ENCODE measurements around the gene DPYD. TPM values are rescaled to one million over a fixed set of nuclear protein-coding genes. Genes with fewer than 3 reads are reported as not detected.

The DPYD gene
- total RNA-seq, 1 experiment from 2014 or later, result 0.46 TPM

DNA sequence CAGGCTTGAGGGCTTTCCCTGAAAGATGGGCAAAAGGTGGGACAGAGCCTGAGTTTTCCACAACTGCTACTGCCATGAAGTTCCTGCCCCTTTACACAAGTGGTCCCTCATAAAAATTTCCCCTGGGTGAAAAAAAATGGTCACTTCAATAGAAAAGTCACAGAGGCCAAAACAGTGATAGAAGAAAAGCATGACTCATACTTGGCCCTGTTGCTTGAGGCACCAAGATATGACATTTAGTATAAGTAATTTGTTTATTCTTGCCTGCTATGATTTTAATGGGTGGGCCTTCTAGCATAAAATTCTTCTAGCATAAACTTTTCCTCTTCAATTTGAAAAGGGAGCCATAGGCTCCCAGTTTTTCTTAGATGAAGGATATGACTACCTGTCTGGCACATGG lies 280.2 kb downstream of the DPYD start (continued):
- TF ChIP-seq, protein P1, sequence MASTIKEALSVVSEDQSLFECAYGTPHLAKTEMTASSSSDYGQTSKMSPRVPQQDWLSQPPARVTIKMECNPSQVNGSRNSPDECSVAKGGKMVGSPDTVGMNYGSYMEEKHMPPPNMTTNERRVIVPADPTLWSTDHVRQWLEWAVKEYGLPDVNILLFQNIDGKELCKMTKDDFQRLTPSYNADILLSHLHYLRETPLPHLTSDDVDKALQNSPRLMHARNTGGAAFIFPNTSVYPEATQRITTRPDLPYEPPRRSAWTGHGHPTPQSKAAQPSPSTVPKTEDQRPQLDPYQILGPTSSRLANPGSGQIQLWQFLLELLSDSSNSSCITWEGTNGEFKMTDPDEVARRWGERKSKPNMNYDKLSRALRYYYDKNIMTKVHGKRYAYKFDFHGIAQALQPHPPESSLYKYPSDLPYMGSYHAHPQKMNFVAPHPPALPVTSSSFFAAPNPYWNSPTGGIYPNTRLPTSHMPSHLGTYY (CRISPR knock-in tag; IDR thresholded peaks at IDR 0.05), result no peak
- TF ChIP-seq, protein P2, sequence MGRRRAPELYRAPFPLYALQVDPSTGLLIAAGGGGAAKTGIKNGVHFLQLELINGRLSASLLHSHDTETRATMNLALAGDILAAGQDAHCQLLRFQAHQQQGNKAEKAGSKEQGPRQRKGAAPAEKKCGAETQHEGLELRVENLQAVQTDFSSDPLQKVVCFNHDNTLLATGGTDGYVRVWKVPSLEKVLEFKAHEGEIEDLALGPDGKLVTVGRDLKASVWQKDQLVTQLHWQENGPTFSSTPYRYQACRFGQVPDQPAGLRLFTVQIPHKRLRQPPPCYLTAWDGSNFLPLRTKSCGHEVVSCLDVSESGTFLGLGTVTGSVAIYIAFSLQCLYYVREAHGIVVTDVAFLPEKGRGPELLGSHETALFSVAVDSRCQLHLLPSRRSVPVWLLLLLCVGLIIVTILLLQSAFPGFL (CRISPR knock-in tag; IDR thresholded peaks at IDR 0.05; ENCODE audit: borderline replicate concordance), result no peak
- TF ChIP-seq JUN (CRISPR knock-in tag; IDR thresholded peaks at IDR 0.05) (no peak), PRRX2 (CRISPR knock-in tag; IDR thresholded peaks at IDR 0.05) (no peak)
- TF ChIP-seq, protein P3, sequence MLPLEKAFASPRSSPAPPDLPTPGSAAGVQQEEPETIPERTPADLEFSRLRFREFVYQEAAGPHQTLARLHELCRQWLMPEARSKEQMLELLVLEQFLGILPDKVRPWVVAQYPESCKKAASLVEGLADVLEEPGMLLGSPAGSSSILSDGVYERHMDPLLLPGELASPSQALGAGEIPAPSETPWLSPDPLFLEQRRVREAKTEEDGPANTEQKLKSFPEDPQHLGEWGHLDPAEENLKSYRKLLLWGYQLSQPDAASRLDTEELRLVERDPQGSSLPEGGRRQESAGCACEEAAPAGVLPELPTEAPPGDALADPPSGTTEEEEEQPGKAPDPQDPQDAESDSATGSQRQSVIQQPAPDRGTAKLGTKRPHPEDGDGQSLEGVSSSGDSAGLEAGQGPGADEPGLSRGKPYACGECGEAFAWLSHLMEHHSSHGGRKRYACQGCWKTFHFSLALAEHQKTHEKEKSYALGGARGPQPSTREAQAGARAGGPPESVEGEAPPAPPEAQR (CRISPR knock-in tag; IDR thresholded peaks at IDR 0.05), result no peak
- TF ChIP-seq, protein P4, sequence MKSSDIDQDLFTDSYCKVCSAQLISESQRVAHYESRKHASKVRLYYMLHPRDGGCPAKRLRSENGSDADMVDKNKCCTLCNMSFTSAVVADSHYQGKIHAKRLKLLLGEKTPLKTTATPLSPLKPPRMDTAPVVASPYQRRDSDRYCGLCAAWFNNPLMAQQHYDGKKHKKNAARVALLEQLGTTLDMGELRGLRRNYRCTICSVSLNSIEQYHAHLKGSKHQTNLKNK (CRISPR knock-in tag; IDR thresholded peaks at IDR 0.05), result no peak

DNA sequence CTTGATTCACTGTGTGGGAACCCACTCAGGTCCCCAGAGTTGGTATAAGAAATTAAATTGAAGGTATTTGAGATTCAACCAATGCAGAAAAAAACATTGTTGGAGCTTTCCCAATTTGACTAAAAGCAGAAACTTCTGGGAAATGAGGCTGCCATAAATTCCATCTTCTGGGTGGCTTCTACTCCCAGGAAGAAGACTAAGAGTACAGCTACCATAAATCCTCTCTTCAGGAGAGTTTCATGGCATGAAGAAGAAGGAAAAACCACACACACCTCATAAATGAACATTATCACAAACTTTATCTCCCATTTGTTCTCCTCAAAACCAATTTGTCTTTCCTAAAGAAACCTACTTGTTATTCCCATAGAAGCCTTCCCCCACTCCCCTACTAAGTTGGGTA lies 283.9 kb downstream of the DPYD start:
- Mint-ChIP-seq H3K27me3 (ENCODE audit: low read depth) (no peaks in the 10 kb centered on the region), H3K9me3 (peaks cover 6% of the 10 kb centered on the region; the same call in 1 of the 2 replicates), H3K36me3 (no peaks in the 10 kb centered on the region), H3K4me3 (no peak overlapping the region), H3K27ac (no peak overlapping the region), H3K4me1 (no peaks in the 10 kb centered on the region)
- ATAC-seq, result no peak
- no peak for DNase-seq (ENCODE audit: low spot score)
- ChIA-PET POLR2A (no interaction called here), CTCF (no interaction called here)
- TF ChIP-seq FOXK1 (CRISPR knock-in tag; IDR thresholded peaks at IDR 0.05), result no peak
- TF ChIP-seq, protein P5, sequence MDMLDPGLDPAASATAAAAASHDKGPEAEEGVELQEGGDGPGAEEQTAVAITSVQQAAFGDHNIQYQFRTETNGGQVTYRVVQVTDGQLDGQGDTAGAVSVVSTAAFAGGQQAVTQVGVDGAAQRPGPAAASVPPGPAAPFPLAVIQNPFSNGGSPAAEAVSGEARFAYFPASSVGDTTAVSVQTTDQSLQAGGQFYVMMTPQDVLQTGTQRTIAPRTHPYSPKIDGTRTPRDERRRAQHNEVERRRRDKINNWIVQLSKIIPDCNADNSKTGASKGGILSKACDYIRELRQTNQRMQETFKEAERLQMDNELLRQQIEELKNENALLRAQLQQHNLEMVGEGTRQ (CRISPR knock-in tag; IDR thresholded peaks at IDR 0.05), result no peak
- TF ChIP-seq SMAD3 (CRISPR knock-in tag; IDR thresholded peaks at IDR 0.05; ENCODE audit: borderline replicate concordance), result no peak
- TF ChIP-seq, protein P6, sequence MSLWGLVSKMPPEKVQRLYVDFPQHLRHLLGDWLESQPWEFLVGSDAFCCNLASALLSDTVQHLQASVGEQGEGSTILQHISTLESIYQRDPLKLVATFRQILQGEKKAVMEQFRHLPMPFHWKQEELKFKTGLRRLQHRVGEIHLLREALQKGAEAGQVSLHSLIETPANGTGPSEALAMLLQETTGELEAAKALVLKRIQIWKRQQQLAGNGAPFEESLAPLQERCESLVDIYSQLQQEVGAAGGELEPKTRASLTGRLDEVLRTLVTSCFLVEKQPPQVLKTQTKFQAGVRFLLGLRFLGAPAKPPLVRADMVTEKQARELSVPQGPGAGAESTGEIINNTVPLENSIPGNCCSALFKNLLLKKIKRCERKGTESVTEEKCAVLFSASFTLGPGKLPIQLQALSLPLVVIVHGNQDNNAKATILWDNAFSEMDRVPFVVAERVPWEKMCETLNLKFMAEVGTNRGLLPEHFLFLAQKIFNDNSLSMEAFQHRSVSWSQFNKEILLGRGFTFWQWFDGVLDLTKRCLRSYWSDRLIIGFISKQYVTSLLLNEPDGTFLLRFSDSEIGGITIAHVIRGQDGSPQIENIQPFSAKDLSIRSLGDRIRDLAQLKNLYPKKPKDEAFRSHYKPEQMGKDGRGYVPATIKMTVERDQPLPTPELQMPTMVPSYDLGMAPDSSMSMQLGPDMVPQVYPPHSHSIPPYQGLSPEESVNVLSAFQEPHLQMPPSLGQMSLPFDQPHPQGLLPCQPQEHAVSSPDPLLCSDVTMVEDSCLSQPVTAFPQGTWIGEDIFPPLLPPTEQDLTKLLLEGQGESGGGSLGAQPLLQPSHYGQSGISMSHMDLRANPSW (CRISPR knock-in tag; conservative IDR thresholded peaks at IDR 0.05; ENCODE audit: low read depth), result no peak
- TF ChIP-seq, protein P7, sequence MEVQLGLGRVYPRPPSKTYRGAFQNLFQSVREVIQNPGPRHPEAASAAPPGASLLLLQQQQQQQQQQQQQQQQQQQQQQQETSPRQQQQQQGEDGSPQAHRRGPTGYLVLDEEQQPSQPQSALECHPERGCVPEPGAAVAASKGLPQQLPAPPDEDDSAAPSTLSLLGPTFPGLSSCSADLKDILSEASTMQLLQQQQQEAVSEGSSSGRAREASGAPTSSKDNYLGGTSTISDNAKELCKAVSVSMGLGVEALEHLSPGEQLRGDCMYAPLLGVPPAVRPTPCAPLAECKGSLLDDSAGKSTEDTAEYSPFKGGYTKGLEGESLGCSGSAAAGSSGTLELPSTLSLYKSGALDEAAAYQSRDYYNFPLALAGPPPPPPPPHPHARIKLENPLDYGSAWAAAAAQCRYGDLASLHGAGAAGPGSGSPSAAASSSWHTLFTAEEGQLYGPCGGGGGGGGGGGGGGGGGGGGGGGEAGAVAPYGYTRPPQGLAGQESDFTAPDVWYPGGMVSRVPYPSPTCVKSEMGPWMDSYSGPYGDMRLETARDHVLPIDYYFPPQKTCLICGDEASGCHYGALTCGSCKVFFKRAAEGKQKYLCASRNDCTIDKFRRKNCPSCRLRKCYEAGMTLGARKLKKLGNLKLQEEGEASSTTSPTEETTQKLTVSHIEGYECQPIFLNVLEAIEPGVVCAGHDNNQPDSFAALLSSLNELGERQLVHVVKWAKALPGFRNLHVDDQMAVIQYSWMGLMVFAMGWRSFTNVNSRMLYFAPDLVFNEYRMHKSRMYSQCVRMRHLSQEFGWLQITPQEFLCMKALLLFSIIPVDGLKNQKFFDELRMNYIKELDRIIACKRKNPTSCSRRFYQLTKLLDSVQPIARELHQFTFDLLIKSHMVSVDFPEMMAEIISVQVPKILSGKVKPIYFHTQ (CRISPR knock-in tag; IDR thresholded peaks at IDR 0.05), result no peak
- TF ChIP-seq, protein P8, sequence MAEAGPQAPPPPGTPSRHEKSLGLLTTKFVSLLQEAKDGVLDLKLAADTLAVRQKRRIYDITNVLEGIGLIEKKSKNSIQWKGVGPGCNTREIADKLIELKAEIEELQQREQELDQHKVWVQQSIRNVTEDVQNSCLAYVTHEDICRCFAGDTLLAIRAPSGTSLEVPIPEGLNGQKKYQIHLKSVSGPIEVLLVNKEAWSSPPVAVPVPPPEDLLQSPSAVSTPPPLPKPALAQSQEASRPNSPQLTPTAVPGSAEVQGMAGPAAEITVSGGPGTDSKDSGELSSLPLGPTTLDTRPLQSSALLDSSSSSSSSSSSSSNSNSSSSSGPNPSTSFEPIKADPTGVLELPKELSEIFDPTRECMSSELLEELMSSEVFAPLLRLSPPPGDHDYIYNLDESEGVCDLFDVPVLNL (CRISPR knock-in tag; IDR thresholded peaks at IDR 0.05; ENCODE audit: borderline replicate concordance, low read depth), result no peak
- TF ChIP-seq, protein P9, sequence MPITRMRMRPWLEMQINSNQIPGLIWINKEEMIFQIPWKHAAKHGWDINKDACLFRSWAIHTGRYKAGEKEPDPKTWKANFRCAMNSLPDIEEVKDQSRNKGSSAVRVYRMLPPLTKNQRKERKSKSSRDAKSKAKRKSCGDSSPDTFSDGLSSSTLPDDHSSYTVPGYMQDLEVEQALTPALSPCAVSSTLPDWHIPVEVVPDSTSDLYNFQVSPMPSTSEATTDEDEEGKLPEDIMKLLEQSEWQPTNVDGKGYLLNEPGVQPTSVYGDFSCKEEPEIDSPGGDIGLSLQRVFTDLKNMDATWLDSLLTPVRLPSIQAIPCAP (CRISPR knock-in tag; IDR thresholded peaks at IDR 0.05), result no peak
- TF ChIP-seq, protein P10, sequence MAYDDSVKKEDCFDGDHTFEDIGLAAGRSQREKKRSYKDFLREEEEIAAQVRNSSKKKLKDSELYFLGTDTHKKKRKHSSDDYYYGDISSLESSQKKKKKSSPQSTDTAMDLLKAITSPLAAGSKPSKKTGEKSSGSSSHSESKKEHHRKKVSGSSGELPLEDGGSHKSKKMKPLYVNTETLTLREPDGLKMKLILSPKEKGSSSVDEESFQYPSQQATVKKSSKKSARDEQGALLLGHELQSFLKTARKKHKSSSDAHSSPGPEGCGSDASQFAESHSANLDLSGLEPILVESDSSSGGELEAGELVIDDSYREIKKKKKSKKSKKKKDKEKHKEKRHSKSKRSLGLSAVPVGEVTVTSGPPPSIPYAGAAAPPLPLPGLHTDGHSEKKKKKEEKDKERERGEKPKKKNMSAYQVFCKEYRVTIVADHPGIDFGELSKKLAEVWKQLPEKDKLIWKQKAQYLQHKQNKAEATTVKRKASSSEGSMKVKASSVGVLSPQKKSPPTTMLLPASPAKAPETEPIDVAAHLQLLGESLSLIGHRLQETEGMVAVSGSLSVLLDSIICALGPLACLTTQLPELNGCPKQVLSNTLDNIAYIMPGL (CRISPR knock-in tag; IDR thresholded peaks at IDR 0.05), result no peak
- TF ChIP-seq SOX15 (CRISPR knock-in tag; IDR thresholded peaks at IDR 0.05), result no peak
- TF ChIP-seq CREB1 (CRISPR knock-in tag; IDR thresholded peaks at IDR 0.05), result no peak
- no peak for TF ChIP-seq RORB (CRISPR knock-in tag; IDR thresholded peaks at IDR 0.05)
- no peak for TF ChIP-seq GTF2I (CRISPR knock-in tag; conservative IDR thresholded peaks at IDR 0.05)
- TF ChIP-seq, protein P11, sequence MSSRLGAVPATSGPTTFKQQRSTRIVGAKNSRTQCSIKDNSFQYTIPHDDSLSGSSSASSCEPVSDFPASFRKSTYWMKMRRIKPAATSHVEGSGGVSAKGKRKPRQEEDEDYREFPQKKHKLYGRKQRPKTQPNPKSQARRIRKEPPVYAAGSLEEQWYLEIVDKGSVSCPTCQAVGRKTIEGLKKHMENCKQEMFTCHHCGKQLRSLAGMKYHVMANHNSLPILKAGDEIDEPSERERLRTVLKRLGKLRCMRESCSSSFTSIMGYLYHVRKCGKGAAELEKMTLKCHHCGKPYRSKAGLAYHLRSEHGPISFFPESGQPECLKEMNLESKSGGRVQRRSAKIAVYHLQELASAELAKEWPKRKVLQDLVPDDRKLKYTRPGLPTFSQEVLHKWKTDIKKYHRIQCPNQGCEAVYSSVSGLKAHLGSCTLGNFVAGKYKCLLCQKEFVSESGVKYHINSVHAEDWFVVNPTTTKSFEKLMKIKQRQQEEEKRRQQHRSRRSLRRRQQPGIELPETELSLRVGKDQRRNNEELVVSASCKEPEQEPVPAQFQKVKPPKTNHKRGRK (CRISPR knock-in tag; IDR thresholded peaks at IDR 0.05; ENCODE audit: borderline replicate concordance), result no peak
- no peak for TF ChIP-seq CBFB (CRISPR knock-in tag; IDR thresholded peaks at IDR 0.05; ENCODE audit: low read depth)

Data from WTC11 (cell line).